Mesenchymal stem cell (in vitro differentiated cells and primary cell): Measurements from ENCODE around the gene AOC1.

Experiments used
- DNase-seq: peaks from one replicate; pipeline ENCODE4 v3.0.0-alpha.2; 2013
- H2AFZ ChIP-seq: one replicate; pipeline ENCODE4 v1.6.1; 2013; ENCODE audit warnings: low read depth, mild to moderate bottlenecking, control low read depth, inconsistent platforms, low read length, moderate library complexity
- H2AK5ac ChIP-seq: 2 replicates; pipeline ENCODE4 v1.6.1; 2013; ENCODE audit warnings: low read length, moderate library complexity, mild to moderate bottlenecking, inconsistent platforms; ENCODE audit not compliant: severe bottlenecking
- H2BK120ac ChIP-seq: one replicate; pipeline ENCODE4 v1.6.1; 2013; ENCODE audit warnings: low read depth, mild to moderate bottlenecking, inconsistent platforms, low read length, moderate library complexity
- H2BK12ac ChIP-seq, 2 experiments: one replicate each; pipeline ENCODE4 v1.6.1; 2013; ENCODE audit warnings: inconsistent platforms in 2 of 2, low read length in 2 of 2, mild to moderate bottlenecking in 2 of 2, moderate library complexity in 2 of 2, control low read depth in 1 of 2
- H2BK15ac ChIP-seq: one replicate; pipeline ENCODE4 v1.6.1; 2013; ENCODE audit warnings: mild to moderate bottlenecking, low read depth, inconsistent platforms; ENCODE audit not compliant: poor library complexity, severe bottlenecking
- H2BK5ac ChIP-seq: 2 replicates; pipeline ENCODE4 v1.6.1; 2013; ENCODE audit warnings: low read depth, mild to moderate bottlenecking, low read length, control low read depth, inconsistent platforms; ENCODE audit not compliant: poor library complexity, severe bottlenecking
- H3K14ac ChIP-seq, 2 experiments: one replicate each; pipeline ENCODE4 v1.6.1; 2013; ENCODE audit warnings: inconsistent platforms in 2 of 2, low read length in 2 of 2, control low read depth in 1 of 2, mild to moderate bottlenecking in 1 of 2, moderate library complexity in 1 of 2
- H3K18ac ChIP-seq, 2 experiments: one replicate each; pipeline ENCODE4 v1.6.1; 2013; ENCODE audit warnings: inconsistent platforms in 2 of 2, low read length in 2 of 2, control low read depth in 1 of 2, low read depth in 1 of 2, mild to moderate bottlenecking in 1 of 2
- H3K23ac ChIP-seq, 2 experiments: one replicate each; pipeline ENCODE4 v1.6.1; 2013; ENCODE audit warnings: inconsistent platforms in 2 of 2, low read length in 2 of 2, mild to moderate bottlenecking in 2 of 2, moderate library complexity in 2 of 2, control low read depth in 1 of 2
- H3K27ac ChIP-seq: 2 replicates; pipeline ENCODE4 v1.5.1; 2013; ENCODE audit warnings: mild to moderate bottlenecking, moderate library complexity, low read length, control low read depth, inconsistent platforms; ENCODE audit not compliant: poor library complexity, severe bottlenecking
- H3K27me3 ChIP-seq, 2 experiments: 2 replicates each; pipeline versions ENCODE4 v1.6.1 to v1.7.0; 2013; ENCODE audit warnings: low read length in 2 of 2, mild to moderate bottlenecking in 2 of 2, moderate library complexity in 2 of 2, control low read depth in 1 of 2, inconsistent platforms in 1 of 2; ENCODE audit not compliant: control insufficient read depth in 1 of 2, insufficient read depth in 1 of 2
- H3K36me3 ChIP-seq, 2 experiments: 2 replicates each; pipeline versions ENCODE4 v1.6.1 to v1.7.0; 2013; ENCODE audit warnings: low read length in 2 of 2, control low read depth in 1 of 2, inconsistent platforms in 1 of 2, low read depth in 1 of 2, mild to moderate bottlenecking in 1 of 2; ENCODE audit not compliant: insufficient read depth in 2 of 2, control insufficient read depth in 1 of 2
- H3K4ac ChIP-seq, 2 experiments: one replicate each; pipeline ENCODE4 v1.6.1; 2013; ENCODE audit warnings: inconsistent platforms in 2 of 2, low read length in 2 of 2, mild to moderate bottlenecking in 2 of 2, moderate library complexity in 2 of 2, control low read depth in 1 of 2, low read depth in 1 of 2
- H3K4me1 ChIP-seq: 2 replicates; pipeline ENCODE4 v1.6.1; 2013; ENCODE audit warnings: low read depth, low read length, control low read depth; ENCODE audit not compliant: control insufficient read depth, insufficient read depth
- H3K4me2 ChIP-seq: 2 replicates; pipeline ENCODE4 v1.6.1; 2013; ENCODE audit warnings: low read length, mild to moderate bottlenecking, inconsistent platforms; ENCODE audit not compliant: poor library complexity, severe bottlenecking
- H3K4me3 ChIP-seq, 2 experiments: 2 replicates each; pipeline versions ENCODE4 v1.5.1 to v1.7.0; 2013; ENCODE audit warnings: low read length in 2 of 2, mild to moderate bottlenecking in 2 of 2, control low read depth in 1 of 2, low read depth in 1 of 2; ENCODE audit not compliant: insufficient read depth in 1 of 2
- H3K79me1 ChIP-seq: replicated peaks from 2 replicates; pipeline ENCODE4 v1.6.1; 2013; ENCODE audit warnings: mild to moderate bottlenecking, control low read depth, low read length, inconsistent platforms; ENCODE audit not compliant: poor library complexity, severe bottlenecking
- H3K9ac ChIP-seq: 2 replicates; pipeline ENCODE4 v1.7.0; 2013; ENCODE audit warnings: mild to moderate bottlenecking, low read length, moderate library complexity
- H3K9me3 ChIP-seq: 2 replicates; pipeline ENCODE4 v1.7.0; 2013; ENCODE audit warnings: mild to moderate bottlenecking, low read length; ENCODE audit not compliant: control insufficient read depth
- H4K8ac ChIP-seq: one replicate; pipeline ENCODE4 v1.6.1; 2013; ENCODE audit warnings: inconsistent platforms, mild to moderate bottlenecking, low read length, moderate library complexity
- H4K91ac ChIP-seq: one replicate; pipeline ENCODE4 v1.6.1; 2013; ENCODE audit warnings: mild to moderate bottlenecking, low read length, inconsistent platforms
- WGBS: methylation state at CpG from one replicate; pipeline ENCODE4 v1.1.7; 2013; ENCODE audit warnings: mixed read lengths; 5-methylcytosine and 5-hydroxymethylcytosine counted together

AOC1 gene

GRCh38 chr7:150871601-150872000, 19.3 kb downstream of the AOC1 start:
- no peak overlapping the region for H3K14ac ChIP-seq
- peaks cover 0 to 18% of the 10 kb centered on the region in 2 experiments for H3K27me3 ChIP-seq
- H2BK15ac ChIP-seq, result no peak overlapping the region
- DNase-seq, result no peak
- H3K4me2 ChIP-seq, result no peak overlapping the region
- no peak overlapping the region for H3K9ac ChIP-seq
- no peak overlapping the region for H4K91ac ChIP-seq
- no peaks in the 10 kb centered on the region for H3K4me1 ChIP-seq
- H2AK5ac ChIP-seq, result no peak overlapping the region
- H2AFZ ChIP-seq, result no peak overlapping the region
- H3K4me3 ChIP-seq, result no peak overlapping the region
- no peak overlapping the region for H3K4ac ChIP-seq
- no peaks in the 10 kb centered on the region for H3K36me3 ChIP-seq
- peaks cover 8% of the 10 kb centered on the region for H3K9me3 ChIP-seq
- H4K8ac ChIP-seq, result no peak overlapping the region
- no peak overlapping the region for H2BK120ac ChIP-seq
- H3K79me1 ChIP-seq, result no peaks in the 10 kb centered on the region
- no peak overlapping the region for H3K27ac ChIP-seq
- no peak overlapping the region for H2BK12ac ChIP-seq
- H3K23ac ChIP-seq, result no peak overlapping the region
- no peak overlapping the region for H2BK5ac ChIP-seq
- no peak overlapping the region for H3K18ac ChIP-seq

- Histone ChIP-seq H3K9me3 (peaks cover 6% of the 10 kb centered on the region), H4K8ac (no peak overlapping the region)
- WGBS, result 65% methylated on average over 5 of the region's 8 CpGs
Measured at GRCh38 chr7:150874401-150875198, 22.3 kb downstream of the AOC1 start.

GRCh38 chr7:150875791-150876190, 23.5 kb downstream of the AOC1 start:
- Histone ChIP-seq H3K18ac (no peak overlapping the region), H3K4me3 (no peak overlapping the region), H3K9ac (no peak overlapping the region), H3K4me1 (peaks cover 1% of the 10 kb centered on the region), H2BK12ac (no peak overlapping the region), H3K4me2 (no peak overlapping the region), H3K27me3 (peaks cover 0 to 21% of the 10 kb centered on the region in 2 experiments), H3K23ac (no peak overlapping the region), H2AK5ac (no peak overlapping the region), H2BK15ac (no peak overlapping the region), H3K4ac (no peak overlapping the region), H4K8ac (no peak overlapping the region), H3K27ac (no peak overlapping the region), H2AFZ (no peak overlapping the region), H3K14ac (no peak overlapping the region), H3K9me3 (peaks cover 14% of the 10 kb centered on the region), H4K91ac (no peak overlapping the region), H3K79me1 (no peaks in the 10 kb centered on the region), H3K36me3 (no peaks in the 10 kb centered on the region), H2BK120ac (no peak overlapping the region), H2BK5ac (no peak overlapping the region)
- WGBS, result 60% methylated on average over 3 of the region's 4 CpGs
- DNase-seq, result no peak

More at GRCh38 chr7:150874401-150875198, 22.3 kb downstream of the AOC1 start:
- no peak overlapping the region for H3K4me3 ChIP-seq
- no peak overlapping the region for H4K91ac ChIP-seq
- no peaks in the 10 kb centered on the region for H3K36me3 ChIP-seq
- H3K4me1 ChIP-seq, result peaks cover 1% of the 10 kb centered on the region
- H3K79me1 ChIP-seq, result no peaks in the 10 kb centered on the region
- H3K14ac ChIP-seq, result no peak overlapping the region
- H2BK12ac ChIP-seq, result no peak overlapping the region
- no peak overlapping the region for H3K23ac ChIP-seq
- no peak overlapping the region for H2BK120ac ChIP-seq
- no peak overlapping the region for H3K4me2 ChIP-seq
- no peak overlapping the region for H2BK5ac ChIP-seq
- no peak overlapping the region for H2AFZ ChIP-seq
- H2AK5ac ChIP-seq, result no peak overlapping the region
- H3K18ac ChIP-seq, result no peak overlapping the region
- H3K4ac ChIP-seq, result no peak overlapping the region
- peaks cover 0 to 21% of the 10 kb centered on the region in 2 experiments for H3K27me3 ChIP-seq
- H3K27ac ChIP-seq, result no peak overlapping the region
- DNase-seq, result no peak
- no peak overlapping the region for H2BK15ac ChIP-seq
- no peak overlapping the region for H3K9ac ChIP-seq

GRCh38 chr7:150876817-150877526, 24.7 kb downstream of the AOC1 start:
- no peak overlapping the region for H2AK5ac ChIP-seq
- H2AFZ ChIP-seq, result no peak overlapping the region
- no peak overlapping the region for H3K27ac ChIP-seq
- no peak overlapping the region for H3K23ac ChIP-seq
- H2BK120ac ChIP-seq, result no peak overlapping the region
- H3K4me2 ChIP-seq, result no peak overlapping the region
- 1% methylated on average over 5 of the region's 19 CpGs for WGBS
- peak; percentile 94 for DNase-seq
- no peak overlapping the region for H3K4me3 ChIP-seq
- H2BK5ac ChIP-seq, result no peak overlapping the region
- H4K8ac ChIP-seq, result no peak overlapping the region
- H3K79me1 ChIP-seq, result no peaks in the 10 kb centered on the region
- no peak overlapping the region for H2BK15ac ChIP-seq
- H3K9ac ChIP-seq, result peak overlapping the region; percentile 51
- no peaks in the 10 kb centered on the region for H3K36me3 ChIP-seq
- H3K9me3 ChIP-seq, result peaks cover 25% of the 10 kb centered on the region
- H4K91ac ChIP-seq, result no peak overlapping the region
- H3K18ac ChIP-seq, result no peak overlapping the region
- no peak overlapping the region for H2BK12ac ChIP-seq
- H3K4ac ChIP-seq, result no peak overlapping the region
- peaks cover 1% of the 10 kb centered on the region for H3K4me1 ChIP-seq
- H3K14ac ChIP-seq, result no peak overlapping the region
- H3K27me3 ChIP-seq, result peaks cover 0 to 21% of the 10 kb centered on the region in 2 experiments
